ENCODE results near the gene RPTOR. TPM values are rescaled to one million over a fixed set of nuclear protein-coding genes. Genes with fewer than 3 reads are reported as not detected.

The RPTOR gene
- total and polyA plus RNA-seq, 10 of the 15 experiments (the other 5 are each of a cell fraction or from before 2014, with no cell fraction given), result 0.18 to 32.1 (median 7.8) TPM

DNA sequence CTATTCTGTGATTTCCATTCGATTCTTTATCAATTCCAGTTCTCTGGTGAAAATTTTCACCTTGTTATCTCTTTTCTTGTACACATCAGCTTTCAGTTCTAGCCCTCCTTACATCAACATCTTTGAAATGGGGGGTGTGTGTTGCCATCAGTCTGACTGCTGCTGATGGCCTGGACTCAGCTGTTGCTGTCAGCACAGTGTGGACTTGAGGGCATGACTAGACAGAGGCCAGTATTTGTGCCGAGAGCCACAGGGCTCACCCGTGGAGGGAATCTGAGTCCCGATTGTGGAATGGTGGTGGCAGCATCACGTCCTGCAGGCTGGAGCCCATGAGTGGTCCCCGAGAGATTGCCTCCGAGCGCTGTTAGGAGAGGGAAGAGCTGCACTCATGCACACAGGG lies 114.2 kb downstream of the RPTOR start (continued):
- no peak for TF ChIP-seq TCF3 (IDR thresholded peaks at IDR 0.05; ENCODE audit: borderline replicate concordance, insufficient read depth, low read depth, low read length)
- no peak for TF ChIP-seq CEBPB (IDR thresholded peaks at IDR 0.05; ENCODE audit: borderline replicate concordance in 1 of 2, low read depth in 2 of 2, low read length in 2 of 2)

DNA sequence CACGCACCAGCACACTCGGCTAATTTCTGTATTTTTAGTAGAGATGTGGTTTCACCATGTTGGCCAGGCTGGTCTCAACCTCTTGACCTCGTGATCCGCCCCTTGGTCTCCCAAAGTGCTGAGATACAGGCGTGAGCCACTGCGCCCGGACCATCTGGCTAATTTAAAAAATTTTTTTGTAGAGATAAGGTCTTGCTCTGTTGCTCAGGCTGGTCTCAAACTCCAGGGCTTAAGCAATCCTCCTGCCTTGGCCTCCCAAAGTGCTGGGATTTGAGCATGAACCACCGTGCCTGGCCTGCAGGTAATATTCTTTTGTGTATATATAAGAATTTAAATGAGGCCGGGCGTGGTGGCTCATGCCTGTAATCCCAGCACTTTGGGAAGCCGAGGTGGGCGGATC lies 115.0 kb downstream of the RPTOR start:
- H3K79me2 ChIP-seq (ENCODE audit: control insufficient read depth, insufficient read depth, low read length), result peaks cover 3% of the 10 kb centered on the region
- SMC1A ChIA-PET (ENCODE audit: uncharacterized antibody, unreplicated experiment), result no interaction called here
- in situ Hi-C loops (cut with MboI) (no loop called here), intact Hi-C loops (cut with micrococcal nuclease; ENCODE audit: unreplicated experiment) (no loop called here)
- no peak overlapping the region for H3K4me2 ChIP-seq (ENCODE audit: control insufficient read depth, insufficient read depth)
- peaks cover 8% of the 10 kb centered on the region for H3K4me1 ChIP-seq (ENCODE audit: control insufficient read depth, insufficient read depth, low read length)
- H3K27me3 ChIP-seq (replicated peaks in 1 of 2; ENCODE audit: control insufficient read depth in 2 of 2, insufficient read depth in 2 of 2, low read length in 1 of 2), result no peaks in the 10 kb centered on the region
- no peak overlapping the region for H3K4me3 ChIP-seq
- 96% methylated on average over 12 of the region's 12 CpGs for WGBS (ENCODE audit: insufficient coverage, insufficient replicate concordance, low lambda C conversion rate, missing lambda C conversion rate)
- no peak overlapping the region for H2AFZ ChIP-seq (ENCODE audit: control insufficient read depth, low read depth, low read length)
- DNase-seq (ENCODE audit: low read depth, low spot score) (no peak), ATAC-seq (no peak), FAIRE-seq (no peak)
- no peaks in the 10 kb centered on the region for H3K36me3 ChIP-seq (ENCODE audit: control insufficient read depth in 2 of 2, insufficient read depth in 2 of 2, low read length in 1 of 2)
- RAD21 ChIA-PET (ENCODE audit: unreplicated experiment), result no interaction called here
- H3K27ac ChIP-seq (ENCODE audit: control insufficient read depth, insufficient read depth), result no peak overlapping the region
- no peak for TF ChIP-seq GABPA (IDR thresholded peaks at IDR 0.05; ENCODE audit: low read depth)
- TF ChIP-seq, protein P1, sequence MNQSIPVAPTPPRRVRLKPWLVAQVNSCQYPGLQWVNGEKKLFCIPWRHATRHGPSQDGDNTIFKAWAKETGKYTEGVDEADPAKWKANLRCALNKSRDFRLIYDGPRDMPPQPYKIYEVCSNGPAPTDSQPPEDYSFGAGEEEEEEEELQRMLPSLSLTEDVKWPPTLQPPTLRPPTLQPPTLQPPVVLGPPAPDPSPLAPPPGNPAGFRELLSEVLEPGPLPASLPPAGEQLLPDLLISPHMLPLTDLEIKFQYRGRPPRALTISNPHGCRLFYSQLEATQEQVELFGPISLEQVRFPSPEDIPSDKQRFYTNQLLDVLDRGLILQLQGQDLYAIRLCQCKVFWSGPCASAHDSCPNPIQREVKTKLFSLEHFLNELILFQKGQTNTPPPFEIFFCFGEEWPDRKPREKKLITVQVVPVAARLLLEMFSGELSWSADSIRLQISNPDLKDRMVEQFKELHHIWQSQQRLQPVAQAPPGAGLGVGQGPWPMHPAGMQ (IDR thresholded peaks at IDR 0.05; ENCODE audit: borderline replicate concordance), result no peak
- TF ChIP-seq, protein P2, sequence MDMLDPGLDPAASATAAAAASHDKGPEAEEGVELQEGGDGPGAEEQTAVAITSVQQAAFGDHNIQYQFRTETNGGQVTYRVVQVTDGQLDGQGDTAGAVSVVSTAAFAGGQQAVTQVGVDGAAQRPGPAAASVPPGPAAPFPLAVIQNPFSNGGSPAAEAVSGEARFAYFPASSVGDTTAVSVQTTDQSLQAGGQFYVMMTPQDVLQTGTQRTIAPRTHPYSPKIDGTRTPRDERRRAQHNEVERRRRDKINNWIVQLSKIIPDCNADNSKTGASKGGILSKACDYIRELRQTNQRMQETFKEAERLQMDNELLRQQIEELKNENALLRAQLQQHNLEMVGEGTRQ (IDR thresholded peaks at IDR 0.05; ENCODE audit: borderline replicate concordance, low read depth, low read length), result no peak
- TF ChIP-seq POLR2AphosphoS5 (IDR thresholded peaks at IDR 0.05; ENCODE audit: low read length), result no peak
- no peak for TF ChIP-seq CHD4 (IDR thresholded peaks at IDR 0.05)
- no peak for TF ChIP-seq DPF2 (IDR thresholded peaks at IDR 0.05)
- TF ChIP-seq, protein P3, sequence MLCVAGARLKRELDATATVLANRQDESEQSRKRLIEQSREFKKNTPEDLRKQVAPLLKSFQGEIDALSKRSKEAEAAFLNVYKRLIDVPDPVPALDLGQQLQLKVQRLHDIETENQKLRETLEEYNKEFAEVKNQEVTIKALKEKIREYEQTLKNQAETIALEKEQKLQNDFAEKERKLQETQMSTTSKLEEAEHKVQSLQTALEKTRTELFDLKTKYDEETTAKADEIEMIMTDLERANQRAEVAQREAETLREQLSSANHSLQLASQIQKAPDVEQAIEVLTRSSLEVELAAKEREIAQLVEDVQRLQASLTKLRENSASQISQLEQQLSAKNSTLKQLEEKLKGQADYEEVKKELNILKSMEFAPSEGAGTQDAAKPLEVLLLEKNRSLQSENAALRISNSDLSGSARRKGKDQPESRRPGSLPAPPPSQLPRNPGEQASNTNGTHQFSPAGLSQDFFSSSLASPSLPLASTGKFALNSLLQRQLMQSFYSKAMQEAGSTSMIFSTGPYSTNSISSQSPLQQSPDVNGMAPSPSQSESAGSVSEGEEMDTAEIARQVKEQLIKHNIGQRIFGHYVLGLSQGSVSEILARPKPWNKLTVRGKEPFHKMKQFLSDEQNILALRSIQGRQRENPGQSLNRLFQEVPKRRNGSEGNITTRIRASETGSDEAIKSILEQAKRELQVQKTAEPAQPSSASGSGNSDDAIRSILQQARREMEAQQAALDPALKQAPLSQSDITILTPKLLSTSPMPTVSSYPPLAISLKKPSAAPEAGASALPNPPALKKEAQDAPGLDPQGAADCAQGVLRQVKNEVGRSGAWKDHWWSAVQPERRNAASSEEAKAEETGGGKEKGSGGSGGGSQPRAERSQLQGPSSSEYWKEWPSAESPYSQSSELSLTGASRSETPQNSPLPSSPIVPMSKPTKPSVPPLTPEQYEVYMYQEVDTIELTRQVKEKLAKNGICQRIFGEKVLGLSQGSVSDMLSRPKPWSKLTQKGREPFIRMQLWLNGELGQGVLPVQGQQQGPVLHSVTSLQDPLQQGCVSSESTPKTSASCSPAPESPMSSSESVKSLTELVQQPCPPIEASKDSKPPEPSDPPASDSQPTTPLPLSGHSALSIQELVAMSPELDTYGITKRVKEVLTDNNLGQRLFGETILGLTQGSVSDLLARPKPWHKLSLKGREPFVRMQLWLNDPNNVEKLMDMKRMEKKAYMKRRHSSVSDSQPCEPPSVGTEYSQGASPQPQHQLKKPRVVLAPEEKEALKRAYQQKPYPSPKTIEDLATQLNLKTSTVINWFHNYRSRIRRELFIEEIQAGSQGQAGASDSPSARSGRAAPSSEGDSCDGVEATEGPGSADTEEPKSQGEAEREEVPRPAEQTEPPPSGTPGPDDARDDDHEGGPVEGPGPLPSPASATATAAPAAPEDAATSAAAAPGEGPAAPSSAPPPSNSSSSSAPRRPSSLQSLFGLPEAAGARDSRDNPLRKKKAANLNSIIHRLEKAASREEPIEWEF (IDR thresholded peaks at IDR 0.05; ENCODE audit: insufficient replicate concordance, low read depth, low read length), result no peak
- no peak for TF ChIP-seq ASH2L (IDR thresholded peaks at IDR 0.05; ENCODE audit: borderline replicate concordance, low read depth)
- TF ChIP-seq, protein P4, sequence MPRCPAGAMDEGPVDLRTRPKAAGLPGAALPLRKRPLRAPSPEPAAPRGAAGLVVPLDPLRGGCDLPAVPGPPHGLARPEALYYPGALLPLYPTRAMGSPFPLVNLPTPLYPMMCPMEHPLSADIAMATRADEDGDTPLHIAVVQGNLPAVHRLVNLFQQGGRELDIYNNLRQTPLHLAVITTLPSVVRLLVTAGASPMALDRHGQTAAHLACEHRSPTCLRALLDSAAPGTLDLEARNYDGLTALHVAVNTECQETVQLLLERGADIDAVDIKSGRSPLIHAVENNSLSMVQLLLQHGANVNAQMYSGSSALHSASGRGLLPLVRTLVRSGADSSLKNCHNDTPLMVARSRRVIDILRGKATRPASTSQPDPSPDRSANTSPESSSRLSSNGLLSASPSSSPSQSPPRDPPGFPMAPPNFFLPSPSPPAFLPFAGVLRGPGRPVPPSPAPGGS (IDR thresholded peaks at IDR 0.05; ENCODE audit: borderline replicate concordance, insufficient read depth, low read depth, low read length, poor library complexity, severe bottlenecking), result no peak
- no peak for TF ChIP-seq CBFB (IDR thresholded peaks at IDR 0.05; ENCODE audit: low read depth)
- CTCF ChIA-PET, result no interaction called here
- POLR2A ChIA-PET, result no interaction called here
- no TSS peak for BruUV-seq (replicated peaks)
- H3K9ac ChIP-seq (ENCODE audit: control insufficient read depth, insufficient read depth, low read length), result no peak overlapping the region
- H4K20me1 ChIP-seq (ENCODE audit: control insufficient read depth, insufficient read depth), result no peaks in the 10 kb centered on the region
- H3K9me3 ChIP-seq (replicated peaks; ENCODE audit: control insufficient read depth, insufficient read depth, low read length), result peaks cover 5% of the 10 kb centered on the region; the same call in 2 of the 3 replicates
